A549 (cell line): ENCODE measurements around the gene KLHL29. TPM values are rescaled to one million over a fixed set of nuclear protein-coding genes. Genes with fewer than 3 reads are reported as not detected.
A peak's percentile ranks its signal among the peaks of the same experiment; 100 is the strongest.

Experiments used
- ATAC-seq, 2 experiments: fragments of 200-7000 bp in 1 of 2; fragments of >200 bp in 1 of 2; cut with Nextera tagmentation in 1 of 2; cut with Tn5 transposase in 1 of 2; 3 replicates each; pipeline versions ENCODE4 v1.8.0 to v1.9.1; 2018 to 2020; ENCODE audit warnings: mild to moderate bottlenecking in 1 of 2, moderate library complexity in 1 of 2
- CTCF ChIA-PET: fragments of 300-600 bp; sonication (Branson Sonifier 250); formaldehyde crosslinking; extraction: SDS; loops from one replicate; lab custom pipeline; 2021; ENCODE audit warnings: antibody characterized with exemption, inconsistent platforms; lab: Yijun Ruan, JAX
- POLR2A ChIA-PET: fragments of 350-600 bp; formaldehyde crosslinking; extraction: SDS; loops from one replicate; lab custom pipeline; 2021; ENCODE audit warnings: antibody characterized with exemption, inconsistent platforms; lab: Yijun Ruan, JAX
- DNase-seq, 2 experiments: peaks; one replicate each; pipeline versions ENCODE4 v3.0.0 to v3.0.0-alpha.2; 2011 to 2016; ENCODE audit warnings: low read depth in 1 of 2, low spot score in 1 of 2
- FAIRE-seq: peaks from 2 replicates; lab custom pipeline; 2011; peaks lifted over from hg19 to GRCh38; lab: Jason Lieb, UNC
- H3K27ac ChIP-seq, 2 experiments: fragments of >200 bp; sonication (Bioruptor Twin); formaldehyde crosslinking; 3 replicates each; pipeline ENCODE4 v1.5.1; 2016 to 2017
- H3K4me1 ChIP-seq: fragments of >200 bp; sonication (Bioruptor Twin); formaldehyde crosslinking; 3 replicates; pipeline ENCODE4 v1.6.1; 2016
- H3K4me2 ChIP-seq: fragments of >200 bp; sonication (Bioruptor Twin); formaldehyde crosslinking; 3 replicates; pipeline ENCODE4 v1.6.1; 2016
- H3K4me3 ChIP-seq: fragments of >200 bp; sonication (Bioruptor Twin); formaldehyde crosslinking; 3 replicates; pipeline ENCODE4 v1.5.1; 2016
- H3K9me3 ChIP-seq: fragments of >200 bp; sonication (Bioruptor Twin); formaldehyde crosslinking; 3 replicates; pipeline ENCODE4 v1.6.1; 2016
- BHLHE40 ChIP-seq: IDR thresholded peaks from 2 replicates; pipeline ENCODE4 v1.6.1; 2012; ENCODE audit warnings: low read depth, low read length, inconsistent platforms
- CHD2 ChIP-seq: fragments of 150-350 bp; IDR thresholded peaks from 2 replicates; pipeline ENCODE4 v1.6.1; 2014; ENCODE audit warnings: low read length; ENCODE audit not compliant: partially characterized antibody
- EHMT2 ChIP-seq: fragments of 200-600 bp; sonication (generic); IDR thresholded peaks from 2 replicates; pipeline ENCODE4 v1.6.1; 2016; ENCODE audit warnings: antibody characterized with exemption, low read depth, mild to moderate bottlenecking, moderate library complexity
- ESRRA ChIP-seq: fragments of 150-350 bp; IDR thresholded peaks from 2 replicates; pipeline ENCODE4 v1.6.1; 2014; ENCODE audit warnings: mild to moderate bottlenecking, low read length, borderline replicate concordance
- FOSB ChIP-seq: fragments of 250-450 bp; sonication (Bioruptor Pico); IDR thresholded peaks from 2 replicates; pipeline ENCODE4 v1.5.0; 2020; ENCODE audit warnings: mild to moderate bottlenecking, moderate library complexity
- GATA3 ChIP-seq: IDR thresholded peaks from 2 replicates; pipeline ENCODE4 v1.6.1; 2012; ENCODE audit warnings: borderline replicate concordance
- HDAC2 ChIP-seq: fragments of 200-600 bp; sonication (generic); IDR thresholded peaks from 2 replicates; pipeline ENCODE4 v1.6.1; 2016
- JUNB ChIP-seq: fragments of >200 bp; sonication (Bioruptor Twin); formaldehyde crosslinking; IDR thresholded peaks from 2 replicates; pipeline ENCODE4 v1.6.1; 2016
- KDM1A ChIP-seq: fragments of 200-600 bp; sonication (generic); IDR thresholded peaks from 2 replicates; pipeline ENCODE4 v1.6.1; 2016; ENCODE audit warnings: low read depth, mild to moderate bottlenecking
- MAZ ChIP-seq: fragments of 150-350 bp; IDR thresholded peaks from 2 replicates; pipeline ENCODE4 v1.6.1; 2014; ENCODE audit warnings: antibody characterized with exemption, low read depth, low read length, borderline replicate concordance
- MYC ChIP-seq: IDR thresholded peaks from 2 replicates; pipeline ENCODE4 v1.6.1; 2012; ENCODE audit warnings: mild to moderate bottlenecking, inconsistent platforms, low read length, improper control_type of control experiment, borderline replicate concordance
- POLR2AphosphoS2 ChIP-seq: conservative IDR thresholded peaks from 2 replicates; pipeline ENCODE4 v1.6.1; 2012; ENCODE audit warnings: low read length, improper control_type of control experiment, inconsistent platforms
- RAD21 ChIP-seq, 2 experiments: fragments of >200 bp in 1 of 2; sonication (Bioruptor Twin) in 1 of 2; formaldehyde crosslinking in 1 of 2; IDR thresholded peaks in 1 of 2; conservative IDR thresholded peaks in 1 of 2; 2 replicates in 1 of 2; 3 replicates in 1 of 2; pipeline ENCODE4 v1.6.1; 2012 to 2018; ENCODE audit warnings: inconsistent platforms in 1 of 2
- RCOR1 ChIP-seq: fragments of 150-350 bp; IDR thresholded peaks from 2 replicates; pipeline ENCODE4 v1.6.1; 2014; ENCODE audit warnings: antibody characterized with exemption, low read length, low read depth
- RFX5 ChIP-seq: fragments of 450-650 bp; IDR thresholded peaks from 2 replicates; pipeline ENCODE4 v1.7.1; 2014; ENCODE audit warnings: antibody characterized with exemption, mild to moderate bottlenecking, moderate library complexity
- ZFP36 ChIP-seq: fragments of 450-650 bp; IDR thresholded peaks from 2 replicates; pipeline ENCODE4 v1.6.1; 2014; ENCODE audit warnings: borderline replicate concordance; ENCODE audit not compliant: partially characterized antibody
- ZSCAN20 ChIP-seq: fragments of 250-450 bp; sonication (Bioruptor Pico); IDR thresholded peaks from 2 replicates; pipeline ENCODE4 v1.8.0; 2022; ENCODE audit warnings: mild to moderate bottlenecking, moderate library complexity
- WGBS: methylation state at CpG from one replicate; pipeline ENCODE4 v1.1.6; 2017; ENCODE audit errors: missing lambda C conversion rate; 5-methylcytosine and 5-hydroxymethylcytosine counted together
- polyA plus RNA-seq, 4 experiments: library from polyadenylated mRNA; depleted of rRNA in 3 of 4; stranded (reverse); fragments of >200 nt; fragmentation: RNase III in 1 of 4; extraction: RNeasy Plus Mini Kit Qiagen cat#74134 plus additional on column Dnase treatment in 1 of 4; gene quantifications; 2 replicates in 3 of 4; 3 replicates in 1 of 4; pipeline ENCODE4 v1.2.3, GENCODE V29; 2011 to 2017
- TF ChIP-seq, protein P1 (sequence below): fragments of 200-600 bp; sonication (generic); IDR thresholded peaks from 2 replicates; pipeline ENCODE4 v1.6.1; 2016; ENCODE audit warnings: antibody characterized with exemption, mild to moderate bottlenecking, moderate library complexity
- TF ChIP-seq, protein P2 (sequence below): fragments of 150-350 bp; IDR thresholded peaks from 2 replicates; pipeline ENCODE4 v1.6.1; 2014; ENCODE audit warnings: low read depth, mild to moderate bottlenecking, low read length
- TF ChIP-seq, protein P3 (sequence below): IDR thresholded peaks from 2 replicates; pipeline ENCODE4 v1.6.1; 2012
- TF ChIP-seq, protein P4 (sequence below): fragments of 450-650 bp; IDR thresholded peaks from 2 replicates; pipeline ENCODE4 v1.6.1; 2014; ENCODE audit warnings: antibody characterized with exemption

The KLHL29 gene
- polyA plus RNA-seq, 2 of the 4 experiments (the other 2 are of a cell fraction), result 1.3 to 2.5 TPM

DNA sequence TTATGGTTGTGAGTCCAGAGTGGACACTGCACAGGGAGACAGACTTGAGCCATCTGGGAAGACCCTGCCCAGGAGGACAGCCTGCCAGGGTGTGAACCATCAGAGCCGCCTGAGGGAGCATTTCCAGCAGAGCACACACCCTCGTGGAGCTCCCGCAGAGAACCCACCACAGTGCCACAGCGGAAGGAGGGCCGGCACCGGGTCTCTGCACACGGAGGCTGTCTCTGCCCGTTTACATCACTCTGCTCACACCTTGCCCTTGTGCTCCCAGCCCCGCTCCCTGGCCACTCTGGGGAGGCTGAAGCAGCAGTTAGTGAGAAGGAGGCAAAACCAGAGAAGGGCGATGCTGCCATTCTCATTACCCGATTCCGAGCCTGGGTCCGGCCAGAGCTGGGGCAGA is 161.9 kb downstream of the KLHL29 start (continued):
- TF ChIP-seq KDM1A (no peak), JUNB (no peak), GATA3 (no peak)
- TF ChIP-seq, protein P1, sequence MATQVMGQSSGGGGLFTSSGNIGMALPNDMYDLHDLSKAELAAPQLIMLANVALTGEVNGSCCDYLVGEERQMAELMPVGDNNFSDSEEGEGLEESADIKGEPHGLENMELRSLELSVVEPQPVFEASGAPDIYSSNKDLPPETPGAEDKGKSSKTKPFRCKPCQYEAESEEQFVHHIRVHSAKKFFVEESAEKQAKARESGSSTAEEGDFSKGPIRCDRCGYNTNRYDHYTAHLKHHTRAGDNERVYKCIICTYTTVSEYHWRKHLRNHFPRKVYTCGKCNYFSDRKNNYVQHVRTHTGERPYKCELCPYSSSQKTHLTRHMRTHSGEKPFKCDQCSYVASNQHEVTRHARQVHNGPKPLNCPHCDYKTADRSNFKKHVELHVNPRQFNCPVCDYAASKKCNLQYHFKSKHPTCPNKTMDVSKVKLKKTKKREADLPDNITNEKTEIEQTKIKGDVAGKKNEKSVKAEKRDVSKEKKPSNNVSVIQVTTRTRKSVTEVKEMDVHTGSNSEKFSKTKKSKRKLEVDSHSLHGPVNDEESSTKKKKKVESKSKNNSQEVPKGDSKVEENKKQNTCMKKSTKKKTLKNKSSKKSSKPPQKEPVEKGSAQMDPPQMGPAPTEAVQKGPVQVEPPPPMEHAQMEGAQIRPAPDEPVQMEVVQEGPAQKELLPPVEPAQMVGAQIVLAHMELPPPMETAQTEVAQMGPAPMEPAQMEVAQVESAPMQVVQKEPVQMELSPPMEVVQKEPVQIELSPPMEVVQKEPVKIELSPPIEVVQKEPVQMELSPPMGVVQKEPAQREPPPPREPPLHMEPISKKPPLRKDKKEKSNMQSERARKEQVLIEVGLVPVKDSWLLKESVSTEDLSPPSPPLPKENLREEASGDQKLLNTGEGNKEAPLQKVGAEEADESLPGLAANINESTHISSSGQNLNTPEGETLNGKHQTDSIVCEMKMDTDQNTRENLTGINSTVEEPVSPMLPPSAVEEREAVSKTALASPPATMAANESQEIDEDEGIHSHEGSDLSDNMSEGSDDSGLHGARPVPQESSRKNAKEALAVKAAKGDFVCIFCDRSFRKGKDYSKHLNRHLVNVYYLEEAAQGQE, result no peak

DNA sequence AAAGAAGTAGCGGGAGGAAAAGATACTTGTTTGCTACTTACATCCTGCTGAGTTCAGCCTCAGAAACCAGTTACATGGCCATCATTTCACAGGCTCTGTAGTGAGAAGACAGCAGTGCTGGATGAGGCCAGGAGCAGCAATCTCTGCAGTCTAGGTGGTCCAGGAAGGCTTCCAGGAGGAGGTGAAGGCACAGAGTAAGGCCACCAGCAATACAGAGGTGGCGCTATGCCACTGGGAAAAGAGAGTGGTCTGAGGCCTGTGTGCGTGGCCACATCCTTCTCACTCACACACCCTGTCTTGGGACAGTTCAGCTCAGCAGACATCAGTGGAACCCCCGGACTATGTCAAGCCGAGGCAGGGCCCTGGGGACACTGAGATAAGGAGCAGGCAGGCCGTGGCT is 162.7 kb downstream of the KLHL29 start:
- H3K4me2 ChIP-seq, result no peak overlapping the region
- 74% methylated on average over 6 of the region's 6 CpGs for WGBS
- H3K27ac ChIP-seq, result no peak overlapping the region
- no peaks in the 10 kb centered on the region for H3K4me1 ChIP-seq
- TF ChIP-seq ZFP36, result peak; percentile 89
- TF ChIP-seq, protein P2, sequence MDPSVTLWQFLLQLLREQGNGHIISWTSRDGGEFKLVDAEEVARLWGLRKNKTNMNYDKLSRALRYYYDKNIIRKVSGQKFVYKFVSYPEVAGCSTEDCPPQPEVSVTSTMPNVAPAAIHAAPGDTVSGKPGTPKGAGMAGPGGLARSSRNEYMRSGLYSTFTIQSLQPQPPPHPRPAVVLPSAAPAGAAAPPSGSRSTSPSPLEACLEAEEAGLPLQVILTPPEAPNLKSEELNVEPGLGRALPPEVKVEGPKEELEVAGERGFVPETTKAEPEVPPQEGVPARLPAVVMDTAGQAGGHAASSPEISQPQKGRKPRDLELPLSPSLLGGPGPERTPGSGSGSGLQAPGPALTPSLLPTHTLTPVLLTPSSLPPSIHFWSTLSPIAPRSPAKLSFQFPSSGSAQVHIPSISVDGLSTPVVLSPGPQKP, result no peak
- no peak for TF ChIP-seq RCOR1
- no peaks in the 10 kb centered on the region for H3K9me3 ChIP-seq
- CTCF ChIA-PET, result no interaction called here
- POLR2A ChIA-PET, result no interaction called here
- DNase-seq (no peak), ATAC-seq (peak in 1 of 2 experiments; percentile 40; a peak in 3 of 6 replicates), FAIRE-seq (no peak)
- H3K4me3 ChIP-seq, result no peak overlapping the region

DNA sequence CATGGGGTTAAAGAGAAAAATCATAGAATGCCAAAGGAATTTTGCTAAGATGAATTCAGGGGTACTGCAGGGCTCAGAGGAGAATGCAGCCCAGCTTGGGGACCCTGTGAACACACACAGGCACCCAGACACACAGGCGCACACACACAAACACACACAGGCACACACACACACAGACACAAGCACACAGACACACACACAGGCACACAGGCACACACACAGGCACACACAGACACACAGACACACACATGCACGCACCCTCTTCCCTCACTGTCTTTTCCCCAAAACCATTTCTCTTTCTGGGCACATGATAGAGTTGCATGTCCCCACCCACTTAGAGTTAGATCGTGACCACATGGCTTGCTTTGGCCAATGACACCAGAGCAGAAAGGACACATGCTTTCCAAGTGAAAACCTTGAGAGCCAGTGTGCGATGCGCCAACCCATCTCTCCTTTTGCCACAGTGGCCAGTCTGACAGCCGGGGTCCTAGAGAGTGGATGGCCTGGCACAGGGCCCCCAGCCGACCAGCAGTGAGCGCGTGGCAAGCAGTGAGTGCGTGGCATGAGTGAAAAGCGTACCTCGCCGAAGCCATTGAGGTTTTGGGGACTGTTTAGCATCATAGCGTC is 163.3 kb downstream of the KLHL29 start:
- peak in 1 of 2 experiments; percentile 37; a peak in 3 of 6 replicates for ATAC-seq

DNA sequence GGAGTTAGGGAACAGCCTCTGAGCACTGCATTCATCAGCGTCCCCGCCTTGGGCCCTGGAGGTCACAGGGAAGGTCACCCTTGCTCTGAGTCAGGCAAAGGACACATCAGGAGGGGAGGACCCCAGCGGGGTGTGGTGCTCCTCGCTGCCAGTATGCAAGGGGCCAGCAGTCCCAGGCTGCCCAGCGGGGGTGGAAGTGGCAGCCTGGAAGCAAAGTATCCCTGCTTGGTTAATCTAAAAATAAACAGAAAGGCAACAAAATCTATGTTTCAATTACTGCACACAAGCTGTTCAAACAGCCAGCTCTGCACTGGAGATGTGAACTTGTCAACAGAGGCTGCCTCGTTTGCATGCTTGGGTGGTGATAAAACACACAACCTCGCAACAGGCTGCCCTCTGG is 164.1 kb downstream of the KLHL29 start:
- Histone ChIP-seq H3K27ac (no peak overlapping the region), H3K9me3 (no peaks in the 10 kb centered on the region), H3K4me1 (no peaks in the 10 kb centered on the region), H3K4me2 (no peak overlapping the region), H3K4me3 (no peak overlapping the region)
- FAIRE-seq, result no peak
- DNase-seq, result no peak
- ChIA-PET POLR2A (no interaction called here), CTCF (interaction anchor here (0.5 to 0.8 kb wide), 4 partner anchors 274 to 591 kb away, joined by 3 read pairs; no protein-coding TSS in a partner anchor)
- WGBS, result 74% methylated on average over 7 of the region's 7 CpGs
- ATAC-seq, result no peak
- TF ChIP-seq RFX5 (no peak), MAZ (no peak), ESRRA (no peak), BHLHE40 (no peak), ZSCAN20 (CRISPR knock-in tag) (no peak), FOSB (CRISPR knock-in tag) (no peak), POLR2AphosphoS2 (no peak), MYC (no peak), EHMT2 (no peak), RAD21 (conservative IDR thresholded peaks at IDR 0.05 in 1 of 2, IDR thresholded peaks at IDR 0.05 in 1 of 2) (no peak), CHD2 (no peak)
- TF ChIP-seq, protein P3, sequence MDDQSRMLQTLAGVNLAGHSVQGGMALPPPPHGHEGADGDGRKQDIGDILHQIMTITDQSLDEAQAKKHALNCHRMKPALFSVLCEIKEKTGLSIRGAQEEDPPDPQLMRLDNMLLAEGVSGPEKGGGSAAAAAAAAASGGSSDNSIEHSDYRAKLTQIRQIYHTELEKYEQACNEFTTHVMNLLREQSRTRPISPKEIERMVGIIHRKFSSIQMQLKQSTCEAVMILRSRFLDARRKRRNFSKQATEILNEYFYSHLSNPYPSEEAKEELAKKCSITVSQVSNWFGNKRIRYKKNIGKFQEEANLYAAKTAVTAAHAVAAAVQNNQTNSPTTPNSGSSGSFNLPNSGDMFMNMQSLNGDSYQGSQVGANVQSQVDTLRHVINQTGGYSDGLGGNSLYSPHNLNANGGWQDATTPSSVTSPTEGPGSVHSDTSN, result no peak
- TF ChIP-seq, protein P1, result no peak

More for the DNA sequence above, 163.3 kb downstream of the KLHL29 start:
- no peak for FAIRE-seq
- H3K4me3 ChIP-seq, result no peak overlapping the region
- H3K4me1 ChIP-seq, result no peaks in the 10 kb centered on the region
- no peaks in the 10 kb centered on the region for H3K9me3 ChIP-seq
- ChIA-PET CTCF (no interaction called here), POLR2A (no interaction called here)
- H3K27ac ChIP-seq, result no peak overlapping the region
- no peak for DNase-seq
- no peak overlapping the region for H3K4me2 ChIP-seq
- no peak for TF ChIP-seq HDAC2
- TF ChIP-seq, protein P4, sequence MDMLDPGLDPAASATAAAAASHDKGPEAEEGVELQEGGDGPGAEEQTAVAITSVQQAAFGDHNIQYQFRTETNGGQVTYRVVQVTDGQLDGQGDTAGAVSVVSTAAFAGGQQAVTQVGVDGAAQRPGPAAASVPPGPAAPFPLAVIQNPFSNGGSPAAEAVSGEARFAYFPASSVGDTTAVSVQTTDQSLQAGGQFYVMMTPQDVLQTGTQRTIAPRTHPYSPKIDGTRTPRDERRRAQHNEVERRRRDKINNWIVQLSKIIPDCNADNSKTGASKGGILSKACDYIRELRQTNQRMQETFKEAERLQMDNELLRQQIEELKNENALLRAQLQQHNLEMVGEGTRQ, result peak; percentile 46; the same call in 1 of the 2 replicates
- WGBS, result 91% methylated on average over 14 of the region's 14 CpGs
